GM18867 (cell line): ENCODE measurements around the gene KRT10.
"Not testable (repeated sequence)": the region's sequence is repeated elsewhere in the genome, so short reads cannot be mapped to it uniquely, and the experiment has no call there.

Source experiments
- ATAC-seq: cut with Tn5 transposase; IDR thresholded peaks from one replicate; pipeline ENCODE4 v1.9.1; 2021; ENCODE audit warnings: mild to moderate bottlenecking, moderate library complexity; ENCODE audit not compliant: unreplicated experiment

KRT10 gene

DNA sequence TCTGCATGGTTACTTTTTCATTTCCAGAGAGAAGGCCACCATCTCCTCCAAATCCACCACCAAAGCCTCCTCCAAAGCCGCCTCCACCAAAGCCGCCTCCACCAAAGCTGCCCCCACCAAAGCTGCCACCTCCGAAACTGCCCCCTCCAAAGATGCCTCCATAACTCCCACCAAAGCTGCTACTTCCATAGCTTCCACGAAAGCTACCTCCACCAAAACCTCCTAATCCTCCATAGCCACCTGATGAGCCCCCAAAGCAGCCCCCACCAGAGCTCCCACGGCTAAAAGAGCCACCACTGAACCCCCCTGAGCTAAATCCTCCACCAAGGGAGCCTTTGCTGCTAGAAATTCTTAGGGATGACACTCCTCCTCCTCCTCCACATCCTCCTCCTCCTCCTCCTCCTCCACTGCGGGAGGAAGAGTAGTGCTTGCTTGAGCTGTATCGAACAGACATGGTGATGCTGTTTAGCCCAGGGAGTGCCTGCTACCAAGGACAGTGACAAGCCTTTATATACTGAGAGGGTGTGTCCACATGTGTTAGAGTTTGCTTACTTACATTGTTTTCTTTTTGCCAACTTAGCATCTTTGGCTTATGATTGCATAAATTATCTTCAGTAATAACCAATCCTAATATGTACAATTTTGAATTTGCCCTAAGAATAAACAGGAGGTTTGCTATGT is at the start of gene KRT10:
Gene KRT10, minus strand, starts transcription at position 483 of the 681 bp plus-strand sequence. Its CDS starts 29 bp downstream, at position 454.
- ATAC-seq, result no peak

DNA sequence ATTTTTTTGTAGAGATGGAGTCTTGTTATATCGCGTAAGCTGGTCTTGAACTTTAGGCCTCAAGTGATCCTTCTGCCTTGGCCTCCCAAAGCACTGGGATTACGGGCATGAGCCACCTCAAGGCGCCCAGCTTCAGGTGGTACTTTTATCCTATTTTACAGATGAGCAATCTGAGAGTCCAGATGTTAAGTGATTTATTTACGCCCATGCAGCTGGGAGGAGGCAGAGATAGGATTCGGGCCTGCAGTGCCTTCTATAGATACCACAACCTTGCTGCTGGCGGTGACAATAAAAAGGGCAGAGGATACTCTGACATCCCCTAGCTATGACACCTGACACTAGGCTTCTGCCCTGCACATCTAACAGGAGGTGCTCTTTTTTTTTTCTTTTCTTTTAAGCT is 48.9 kb upstream of the KRT10 start:
- ATAC-seq, result no peak

DNA sequence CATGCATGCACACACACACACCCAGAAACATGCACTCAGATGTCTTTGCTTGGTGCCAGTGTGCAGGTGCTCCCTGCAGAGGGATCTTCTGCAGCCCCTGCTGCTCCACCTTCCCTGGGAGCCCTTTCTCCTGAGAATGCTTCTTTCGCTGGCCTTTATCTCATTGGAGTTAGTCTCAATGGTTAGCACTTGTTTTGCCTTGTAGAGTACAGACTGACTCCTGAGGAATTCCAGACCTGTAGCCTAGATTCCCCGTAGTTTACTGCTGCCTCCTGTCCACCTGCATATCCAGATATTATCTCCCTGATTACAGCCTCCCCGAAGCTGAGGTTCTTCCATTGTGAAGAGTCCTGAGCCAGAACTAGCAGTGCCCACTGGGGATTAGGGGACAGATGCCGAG is 47.7 kb upstream of the KRT10 start:
- no peak for ATAC-seq

DNA sequence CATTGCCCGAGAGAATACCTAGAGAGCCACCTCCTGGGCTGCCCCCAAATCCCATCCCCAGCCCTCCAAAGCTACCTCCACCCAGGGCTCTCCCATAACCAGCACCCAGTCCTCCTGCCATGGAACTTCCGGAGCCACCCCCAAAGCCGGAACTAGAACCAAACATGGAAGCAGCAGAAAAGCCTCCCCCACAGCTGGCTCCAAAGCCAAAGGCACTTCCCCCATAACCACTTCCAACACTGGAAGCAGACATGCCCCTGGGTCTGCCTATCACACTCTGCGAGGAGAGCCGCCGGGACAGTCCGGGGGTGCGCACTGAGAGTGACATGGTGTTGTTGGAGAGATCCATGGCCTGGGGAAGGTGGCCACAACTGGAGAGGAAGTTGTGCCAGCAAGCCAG is 44.4 kb upstream of the KRT10 start, which contains the start of gene KRT12:
Gene KRT12, minus strand, starts transcription at position 386 of the 400 bp plus-strand sequence. Its CDS starts 37 bp downstream, at position 349.
- ATAC-seq, result no peak

DNA sequence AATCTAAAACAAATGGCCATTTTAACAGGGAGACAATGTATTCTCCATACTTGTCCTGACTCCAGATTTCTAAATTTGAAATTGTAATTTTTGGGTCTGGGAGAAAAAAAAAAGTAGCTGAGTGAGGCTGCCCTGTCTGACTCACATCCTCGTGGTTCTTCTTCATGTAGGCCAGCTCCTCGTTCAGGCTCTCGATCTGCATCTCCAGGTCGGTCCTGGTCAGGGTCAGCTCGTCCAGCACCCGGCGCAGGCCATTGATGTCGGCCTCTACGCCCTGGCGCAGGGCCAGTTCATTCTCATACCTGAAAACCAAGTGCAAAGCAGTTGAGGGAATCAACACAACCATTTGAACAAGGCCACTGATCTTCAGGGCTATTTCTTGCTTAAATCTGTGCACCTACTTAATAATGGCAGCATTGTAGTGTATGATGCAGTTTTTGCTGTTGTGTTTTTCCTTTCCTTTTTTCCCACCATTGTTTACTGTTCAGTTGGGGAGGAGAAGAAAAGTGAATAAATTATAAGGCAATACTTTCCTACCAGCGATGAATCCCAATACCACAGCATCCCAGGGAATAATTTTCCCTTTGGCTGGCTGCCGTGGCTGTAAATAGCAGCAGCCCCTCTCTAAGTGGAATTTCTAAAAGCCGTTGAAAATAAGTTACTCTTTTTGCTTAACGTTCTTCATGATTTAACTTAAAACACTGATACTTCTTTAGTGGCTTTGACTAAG is 42.4 kb upstream of the KRT10 start:
- ATAC-seq, result no peak

DNA sequence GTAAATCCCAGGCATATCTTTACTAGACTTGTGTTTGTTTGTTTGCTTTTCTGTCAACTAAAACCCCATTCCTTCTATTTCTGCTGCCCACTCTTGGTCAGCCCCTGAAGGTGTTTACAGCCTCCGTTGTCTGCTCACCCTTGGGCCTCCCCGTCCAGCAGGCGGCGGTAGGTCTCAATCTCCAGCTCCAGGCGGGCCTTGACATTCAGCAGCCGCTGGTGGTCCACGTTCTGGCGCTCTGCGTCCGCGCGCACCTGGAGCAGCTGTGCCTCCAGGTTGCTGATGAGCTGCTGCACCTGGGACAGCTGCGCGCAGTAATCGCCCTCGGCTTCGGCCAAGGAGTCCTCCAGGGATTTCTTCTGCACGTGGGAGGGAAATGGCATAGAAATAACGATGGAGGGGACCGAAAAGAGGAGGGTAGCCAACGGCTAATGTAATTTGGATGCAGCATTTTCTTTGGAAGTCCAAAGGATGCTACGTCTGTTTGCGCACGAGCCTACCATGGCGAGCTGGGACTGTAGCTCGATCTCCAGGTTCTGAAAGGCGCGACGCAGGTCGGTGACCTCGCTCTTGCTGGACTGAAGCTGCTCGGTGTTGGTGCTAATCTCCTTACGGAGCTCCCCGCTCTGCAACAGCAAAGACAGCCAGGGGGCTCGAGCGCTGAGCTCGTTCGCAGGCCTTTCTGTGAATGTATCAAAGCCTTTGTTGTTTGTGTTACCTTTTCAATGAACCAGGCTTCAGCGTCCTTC is 40.7 kb upstream of the KRT10 start:
- no peak for ATAC-seq

DNA sequence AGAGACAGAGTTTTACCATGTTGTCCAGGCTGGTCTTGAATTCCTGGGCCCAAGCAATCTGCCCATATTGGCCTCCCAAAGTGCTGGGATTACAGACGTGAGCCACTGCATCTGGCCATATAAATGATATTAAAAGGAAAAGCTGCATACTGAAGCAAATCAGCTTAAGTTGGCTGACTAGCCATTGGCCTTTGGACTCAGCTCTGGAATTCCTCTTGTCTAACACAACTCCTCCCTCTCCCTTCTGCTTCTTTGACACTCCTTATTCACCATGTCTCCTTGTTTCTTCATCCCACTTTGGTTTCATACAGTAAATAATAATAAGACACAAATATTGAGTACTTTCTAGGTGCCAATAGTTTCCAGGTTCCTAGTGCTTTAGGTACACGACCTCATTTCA is 37.1 kb upstream of the KRT10 start:
- no peak for ATAC-seq

DNA sequence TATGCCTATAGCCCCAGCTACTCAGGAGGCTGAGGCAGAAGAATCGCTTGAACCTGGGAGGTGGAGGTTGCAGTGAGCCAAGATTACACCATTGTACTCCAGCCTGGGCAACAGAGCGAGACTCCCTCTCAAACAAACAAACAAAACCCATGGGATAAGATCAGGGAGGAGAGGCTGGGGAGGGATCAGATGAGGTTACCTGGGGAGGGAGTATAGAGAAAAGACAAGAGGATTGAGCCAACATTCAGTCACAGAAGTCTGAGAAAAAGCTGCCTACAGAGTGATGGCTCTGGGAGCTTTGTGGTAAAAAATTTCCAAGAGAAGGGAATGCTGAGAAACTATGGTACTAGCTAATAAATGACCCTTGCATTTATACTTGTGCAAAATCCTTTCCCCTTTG is 36.3 kb upstream of the KRT10 start:
- not testable (repeated sequence) for ATAC-seq

DNA sequence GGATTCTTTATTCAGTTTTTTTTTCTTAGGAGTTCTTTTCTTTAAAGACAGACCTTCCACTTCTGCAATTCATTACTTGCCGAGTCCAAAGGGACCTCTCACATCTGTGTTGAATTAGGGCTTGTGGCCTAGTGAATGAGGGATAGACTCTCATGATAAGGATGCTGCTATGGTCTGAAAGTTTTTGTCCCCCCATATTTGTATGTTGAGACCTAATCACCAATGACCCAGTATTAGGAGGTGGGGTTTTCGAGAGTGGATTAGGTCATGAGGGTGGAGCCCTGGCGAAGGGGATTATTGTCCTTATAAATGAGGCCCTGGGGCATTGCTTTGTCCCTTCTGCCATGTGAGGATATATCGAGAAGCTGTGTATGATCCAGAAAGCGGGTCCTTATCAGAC is 35.1 kb upstream of the KRT10 start:
- no peak for ATAC-seq

DNA sequence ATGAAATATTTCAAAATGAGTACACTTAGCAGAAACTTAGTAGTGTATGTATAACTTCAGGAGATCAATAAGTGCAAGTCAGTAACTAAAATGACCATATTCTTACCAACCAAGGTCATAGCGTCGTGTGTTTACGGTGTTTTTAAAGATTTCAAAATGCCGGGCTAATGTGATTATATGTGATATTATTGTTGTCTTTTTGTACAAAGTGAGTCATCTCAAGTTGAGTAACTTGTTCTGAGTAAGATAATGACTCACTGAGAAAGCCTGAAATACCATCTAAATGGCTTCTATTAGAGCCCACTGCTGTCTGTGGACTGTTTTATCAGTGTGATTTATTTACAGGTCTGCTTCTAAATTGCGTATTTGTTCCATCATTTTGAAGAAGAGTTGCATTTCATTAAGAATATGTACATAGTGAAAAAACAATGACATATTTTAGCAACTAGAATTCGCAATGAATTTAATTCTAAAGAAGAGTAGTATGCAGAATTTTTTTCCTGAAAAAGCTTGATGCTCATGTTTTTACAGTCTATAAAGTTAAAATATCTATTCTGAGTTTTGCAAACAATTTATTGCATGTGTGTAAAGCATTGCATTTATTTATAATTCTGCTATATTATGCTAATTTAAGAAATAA is 31.9 kb upstream of the KRT10 start:
- ATAC-seq, result no peak

DNA sequence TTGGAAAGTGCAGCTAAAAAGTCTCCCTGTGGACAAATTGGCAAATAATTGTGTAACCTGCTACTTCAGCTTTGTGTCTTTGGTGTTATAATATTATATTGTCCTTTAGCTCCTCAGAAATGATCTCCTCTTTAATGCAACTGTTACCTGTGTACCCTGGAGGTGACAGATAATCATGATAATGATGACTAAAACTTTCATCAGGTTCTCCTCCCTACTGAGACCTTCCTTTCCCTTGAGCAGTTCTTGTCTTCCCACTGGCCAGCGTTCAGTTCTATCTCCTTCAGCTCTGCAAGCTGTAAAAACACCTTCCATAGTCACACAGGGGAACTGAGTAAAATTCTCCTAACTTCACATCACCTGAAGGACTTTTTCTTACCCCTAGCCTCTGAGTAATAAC is 29.9 kb upstream of the KRT10 start:
- no peak for ATAC-seq

DNA sequence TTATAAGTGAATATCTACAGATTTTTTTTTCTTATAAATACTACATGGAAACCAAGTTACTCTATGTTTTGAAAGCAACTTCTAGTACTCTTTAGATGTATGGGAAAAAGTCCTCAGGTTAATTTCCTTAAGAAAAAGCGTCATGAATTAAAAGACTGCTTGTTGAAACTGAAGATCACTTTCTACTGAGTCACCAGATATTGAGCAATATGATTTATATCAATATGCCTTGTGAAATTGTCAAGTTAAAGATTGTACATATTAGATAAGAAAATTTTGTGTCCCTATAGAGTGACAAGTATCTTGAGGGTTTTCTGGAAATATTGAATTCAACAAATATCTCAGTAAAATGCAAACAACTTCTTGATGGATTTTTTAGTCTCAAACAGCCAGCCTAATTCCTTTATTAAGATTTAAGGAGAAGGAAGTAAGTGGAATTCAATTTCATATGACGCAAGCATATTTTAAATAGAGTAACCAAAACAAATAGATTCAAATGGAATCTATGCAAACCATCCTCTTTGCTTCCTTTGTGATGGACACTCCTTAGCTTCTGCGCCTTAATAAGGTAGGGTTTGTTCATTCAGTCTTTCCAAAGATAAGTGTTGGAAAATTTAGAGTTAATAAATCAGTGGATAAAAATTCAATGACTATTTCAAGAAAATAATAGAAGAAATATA is 28.0 kb upstream of the KRT10 start:
- no peak for ATAC-seq

DNA sequence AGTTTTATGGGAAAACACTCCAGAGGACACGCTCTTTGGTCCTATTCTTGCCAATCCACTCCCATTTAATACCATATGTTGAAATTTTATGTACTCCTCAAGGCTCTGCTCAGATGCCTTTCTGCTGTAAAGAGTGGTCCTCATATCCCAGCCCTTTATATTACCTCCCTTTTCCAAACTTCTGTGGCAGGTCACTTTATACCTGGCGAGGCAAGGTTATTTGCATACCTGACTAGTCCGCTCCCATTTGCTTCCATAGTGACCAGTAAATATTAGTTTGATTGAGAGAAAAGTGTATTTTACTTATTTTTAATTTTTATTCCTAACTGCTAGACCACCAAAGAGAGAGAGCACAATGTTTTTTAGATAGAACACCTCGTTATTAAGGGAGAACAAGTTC is 27.3 kb upstream of the KRT10 start:
- ATAC-seq, result no peak

DNA sequence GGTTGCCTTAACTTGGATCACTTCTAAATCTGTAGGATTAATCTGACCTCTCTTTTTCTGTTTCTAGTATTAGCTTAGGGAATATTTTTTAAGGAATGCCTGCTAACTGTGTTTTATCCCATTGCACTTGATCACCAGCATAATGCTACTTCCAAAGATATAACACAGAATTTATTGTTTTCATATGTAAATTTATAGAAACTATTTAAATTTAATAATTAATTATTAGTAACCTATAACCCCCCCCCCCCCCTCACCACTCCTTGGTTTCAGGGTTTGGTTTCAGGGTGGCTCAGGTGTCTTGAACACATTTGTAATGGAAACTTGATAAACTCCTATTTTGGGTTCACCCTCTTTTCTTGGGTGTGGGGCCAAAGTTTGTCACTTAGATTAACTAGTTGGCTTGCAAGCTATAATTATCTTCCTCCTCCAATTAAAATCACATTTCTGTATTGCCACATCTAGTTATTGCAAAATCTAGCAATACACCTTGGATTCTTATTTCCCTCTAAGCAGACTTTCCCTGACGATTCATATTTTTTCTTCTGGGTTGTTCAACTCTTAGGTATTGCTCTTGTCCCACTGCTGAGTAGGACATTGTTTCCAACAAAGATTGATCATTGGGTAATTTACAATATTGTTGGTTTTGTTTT is 26.3 kb upstream of the KRT10 start:
- ATAC-seq, result no peak

DNA sequence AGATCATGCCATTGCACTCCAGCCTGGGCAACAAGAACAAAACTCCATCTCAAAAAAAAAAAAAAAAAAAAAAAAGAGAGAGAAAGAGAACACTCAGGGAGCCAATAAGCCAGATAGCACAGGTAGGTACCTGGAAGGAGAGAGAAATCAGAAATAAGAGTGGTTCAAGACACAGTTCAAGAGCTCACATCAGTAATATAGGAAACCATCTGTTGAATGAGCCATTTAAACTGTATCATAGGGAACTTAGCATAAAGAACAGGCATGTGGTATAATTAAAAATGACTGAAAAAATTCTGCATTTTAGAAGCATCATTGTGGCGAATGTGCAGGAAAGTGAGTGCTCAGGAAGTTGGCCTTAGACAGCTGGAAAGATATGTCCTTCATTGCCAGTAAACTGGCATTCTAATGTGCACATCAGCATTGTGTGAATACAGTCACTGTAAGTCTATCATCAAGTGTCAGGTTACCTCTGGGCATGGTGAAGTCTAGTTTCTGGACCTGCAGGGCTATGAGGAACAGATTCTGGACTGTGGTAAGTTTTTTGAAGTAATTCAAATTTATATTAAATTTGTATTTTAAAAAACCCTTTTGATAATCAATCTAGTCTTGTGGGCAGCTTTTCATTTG is 24.2 kb upstream of the KRT10 start:
- ATAC-seq, result no peak

DNA sequence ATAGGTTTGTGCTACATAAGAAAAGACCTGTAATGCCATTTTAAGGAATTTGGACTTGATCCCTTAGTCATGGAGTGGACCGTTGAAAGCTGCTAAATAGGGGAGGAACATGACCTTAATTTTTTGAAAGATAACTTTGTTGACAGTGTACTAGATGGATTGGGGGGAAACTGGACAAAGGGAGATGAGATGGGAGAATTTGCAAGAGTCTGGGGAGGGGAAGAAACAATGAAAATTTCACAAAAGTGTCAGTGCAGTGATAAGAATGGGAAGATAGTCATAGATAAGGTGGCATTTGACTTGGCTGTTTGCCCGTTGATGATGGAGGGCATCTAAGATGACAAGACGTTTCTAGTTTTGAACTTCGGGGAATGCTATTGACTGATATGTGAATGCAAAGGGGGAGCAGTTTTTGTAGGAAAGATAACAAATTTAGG is 22.3 kb upstream of the KRT10 start:
- no peak for ATAC-seq

DNA sequence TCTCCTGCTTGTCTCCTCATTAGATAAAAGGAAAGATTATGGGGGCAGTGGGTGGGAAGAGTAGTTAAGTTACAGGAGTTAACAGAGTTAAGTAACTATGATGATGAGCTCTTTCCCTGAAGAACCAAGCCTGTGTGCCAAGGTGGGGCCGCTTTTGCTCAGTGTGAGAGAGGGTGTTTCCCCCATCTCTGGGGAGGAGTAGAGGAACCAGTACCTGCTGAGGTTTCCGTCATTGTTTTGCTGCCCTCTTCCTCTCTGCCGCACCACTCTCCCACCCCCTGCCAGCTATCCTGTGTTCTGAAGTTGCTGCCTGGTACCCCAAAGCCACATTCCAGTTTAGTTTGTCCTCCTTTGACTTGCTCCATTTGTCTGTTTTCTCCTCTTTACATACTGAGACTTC is 20.8 kb upstream of the KRT10 start:
- ATAC-seq, result no peak

DNA sequence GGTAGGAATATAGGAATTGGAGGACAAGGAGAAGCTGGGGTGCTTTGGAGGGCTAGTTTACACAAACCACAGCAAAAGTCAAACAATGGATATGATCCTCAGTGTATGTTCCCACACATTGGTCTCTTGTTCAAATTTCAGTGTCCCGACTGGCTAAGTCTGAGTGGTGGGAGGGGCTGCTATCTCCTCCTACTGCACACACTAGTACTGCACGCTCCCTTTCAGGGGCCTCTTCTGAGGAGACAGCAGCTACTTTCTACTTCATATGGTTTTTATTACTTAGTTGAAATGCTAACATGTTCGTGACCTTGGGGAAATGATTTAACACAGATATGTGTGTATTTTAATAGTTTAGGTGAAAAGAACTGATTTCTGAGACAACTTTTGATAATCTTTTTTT is 18.8 kb upstream of the KRT10 start:
- no peak for ATAC-seq

DNA sequence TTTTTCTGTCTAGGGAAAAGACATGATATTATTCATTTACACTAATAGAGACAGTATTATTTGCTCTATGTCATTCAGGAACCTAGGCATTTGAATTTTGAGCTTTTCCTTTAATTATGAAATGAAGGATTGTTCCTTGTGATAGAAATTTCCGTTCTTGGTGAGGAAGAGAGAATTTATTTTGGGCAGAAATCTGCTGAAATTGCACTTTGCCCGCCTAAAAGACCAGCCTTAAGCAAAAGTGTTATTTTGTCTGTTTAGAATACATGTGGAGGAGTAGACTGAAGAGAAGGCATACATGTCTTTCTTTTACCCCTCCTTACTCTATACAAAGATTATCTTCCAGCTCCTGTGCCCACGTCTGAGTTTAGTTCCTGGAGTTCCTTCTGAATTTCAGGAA is 16.8 kb upstream of the KRT10 start:
- ATAC-seq, result no peak

DNA sequence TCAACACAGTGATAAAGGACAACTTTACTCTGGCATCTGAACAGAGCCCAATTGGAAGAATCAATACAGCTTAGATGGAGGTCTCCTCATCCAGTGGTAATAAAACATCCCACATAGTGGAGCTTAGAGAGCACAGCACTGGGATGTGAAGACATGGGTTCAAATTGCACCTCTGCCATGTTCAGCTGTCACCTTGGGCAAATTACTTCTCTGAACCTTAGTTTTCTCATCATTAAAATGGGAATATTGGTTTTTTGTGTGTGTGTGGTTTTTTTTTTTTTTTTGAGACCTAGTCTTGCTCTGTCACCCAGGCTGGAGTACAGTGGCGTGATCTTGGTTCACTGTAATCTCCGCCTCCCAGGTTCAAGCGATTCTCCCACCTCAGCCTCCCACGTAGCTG is 13.6 kb upstream of the KRT10 start:
- no peak for ATAC-seq
